LNCaP clone FGC (cell line): ENCODE measurements around the gene MSL3.
A peak's percentile ranks its signal among the peaks of the same experiment; 100 is the strongest.

ENCODE experiments used
- DNase-seq: peaks from one replicate; pipeline ENCODE4 v3.0.0-alpha.2; 2011; ENCODE audit warnings: low read depth
- H3K4me3 ChIP-seq: 2 replicates; pipeline ENCODE4 v1.5.1; 2011; ENCODE audit warnings: mild to moderate bottlenecking, low read depth, low read length, control low read depth
- CTCF ChIP-seq: IDR thresholded peaks from 2 replicates; pipeline ENCODE4 v1.5.1; 2012; ENCODE audit warnings: mild to moderate bottlenecking; ENCODE audit not compliant: control insufficient read depth, insufficient read depth; ENCODE audit errors: extremely low read depth

The MSL3 gene

GRCh38 chrX:11770320-11770719 lies 12.3 kb downstream of the MSL3 start:
- TF ChIP-seq CTCF = peak; percentile 77
- H3K4me3 ChIP-seq = no peak overlapping the region
- no peak for DNase-seq

GRCh38 chrX:11778230-11778629 lies 20.2 kb downstream of the MSL3 start:
- H3K4me3 ChIP-seq = no peak overlapping the region
- DNase-seq = no peak
- TF ChIP-seq CTCF = no peak

GRCh38 chrX:11781133-11781532 lies 23.1 kb downstream of the MSL3 start:
- DNase-seq = no peak

GRCh38 chrX:11781734-11782370 lies 23.8 kb downstream of the MSL3 start:
- TF ChIP-seq CTCF = no peak
- DNase-seq = no peak
- H3K4me3 ChIP-seq = no peak overlapping the region

More at GRCh38 chrX:11781133-11781532, 23.1 kb downstream of the MSL3 start:
- no peak overlapping the region for H3K4me3 ChIP-seq
- no peak for TF ChIP-seq CTCF

GRCh38 chrX:11784543-11784942 lies 26.5 kb downstream of the MSL3 start:
- no peak for TF ChIP-seq CTCF
- no peak overlapping the region for H3K4me3 ChIP-seq
- DNase-seq = no peak

- DNase-seq = no peak
- TF ChIP-seq CTCF = no peak
- H3K4me3 ChIP-seq = no peak overlapping the region
These were observed 28.8 kb downstream of the MSL3 start for GRCh38 chrX:11786862-11787261.

- no peak overlapping the region for H3K4me3 ChIP-seq
- no peak for DNase-seq
- TF ChIP-seq CTCF = peak; percentile 19; the same call in 1 of the 2 replicates
These were observed 29.5 kb downstream of the MSL3 start for GRCh38 chrX:11787564-11787963.
